AG09319 (cell line): ENCODE measurements around the gene DOCK4.

Source experiments
- DNase-seq: peaks from one replicate; pipeline ENCODE4 v3.0.0-alpha.2; 2010; ENCODE audit warnings: low read depth; ENCODE audit errors: extremely low read depth
- TF ChIP-seq, protein P1 (sequence below): IDR thresholded peaks from 2 replicates; pipeline ENCODE4 v1.5.1; 2011; ENCODE audit warnings: low read depth, mild to moderate bottlenecking, inconsistent platforms, low read length, moderate library complexity

DOCK4 gene

DNA sequence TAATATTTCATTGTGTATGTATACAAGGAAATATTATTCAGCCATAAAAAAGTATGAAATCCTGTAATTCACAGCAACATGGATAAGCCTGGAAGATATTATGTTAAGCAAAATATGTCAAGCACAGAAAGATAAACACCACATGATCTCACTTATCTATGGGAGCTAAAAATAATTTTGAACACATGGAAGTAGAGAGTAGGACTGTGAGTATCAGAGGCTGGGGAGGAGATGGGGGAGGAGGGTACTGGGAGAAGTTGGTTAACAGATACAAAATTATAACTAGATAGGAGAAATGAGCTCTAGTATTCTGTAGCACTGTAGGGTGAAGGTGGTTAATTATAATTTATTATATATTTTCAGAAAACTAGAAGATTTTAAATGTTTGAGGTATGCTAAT is 132.7 kb downstream of the DOCK4 start:
- no peak for DNase-seq
- TF ChIP-seq, protein P1, sequence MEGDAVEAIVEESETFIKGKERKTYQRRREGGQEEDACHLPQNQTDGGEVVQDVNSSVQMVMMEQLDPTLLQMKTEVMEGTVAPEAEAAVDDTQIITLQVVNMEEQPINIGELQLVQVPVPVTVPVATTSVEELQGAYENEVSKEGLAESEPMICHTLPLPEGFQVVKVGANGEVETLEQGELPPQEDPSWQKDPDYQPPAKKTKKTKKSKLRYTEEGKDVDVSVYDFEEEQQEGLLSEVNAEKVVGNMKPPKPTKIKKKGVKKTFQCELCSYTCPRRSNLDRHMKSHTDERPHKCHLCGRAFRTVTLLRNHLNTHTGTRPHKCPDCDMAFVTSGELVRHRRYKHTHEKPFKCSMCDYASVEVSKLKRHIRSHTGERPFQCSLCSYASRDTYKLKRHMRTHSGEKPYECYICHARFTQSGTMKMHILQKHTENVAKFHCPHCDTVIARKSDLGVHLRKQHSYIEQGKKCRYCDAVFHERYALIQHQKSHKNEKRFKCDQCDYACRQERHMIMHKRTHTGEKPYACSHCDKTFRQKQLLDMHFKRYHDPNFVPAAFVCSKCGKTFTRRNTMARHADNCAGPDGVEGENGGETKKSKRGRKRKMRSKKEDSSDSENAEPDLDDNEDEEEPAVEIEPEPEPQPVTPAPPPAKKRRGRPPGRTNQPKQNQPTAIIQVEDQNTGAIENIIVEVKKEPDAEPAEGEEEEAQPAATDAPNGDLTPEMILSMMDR: no peak

DNA sequence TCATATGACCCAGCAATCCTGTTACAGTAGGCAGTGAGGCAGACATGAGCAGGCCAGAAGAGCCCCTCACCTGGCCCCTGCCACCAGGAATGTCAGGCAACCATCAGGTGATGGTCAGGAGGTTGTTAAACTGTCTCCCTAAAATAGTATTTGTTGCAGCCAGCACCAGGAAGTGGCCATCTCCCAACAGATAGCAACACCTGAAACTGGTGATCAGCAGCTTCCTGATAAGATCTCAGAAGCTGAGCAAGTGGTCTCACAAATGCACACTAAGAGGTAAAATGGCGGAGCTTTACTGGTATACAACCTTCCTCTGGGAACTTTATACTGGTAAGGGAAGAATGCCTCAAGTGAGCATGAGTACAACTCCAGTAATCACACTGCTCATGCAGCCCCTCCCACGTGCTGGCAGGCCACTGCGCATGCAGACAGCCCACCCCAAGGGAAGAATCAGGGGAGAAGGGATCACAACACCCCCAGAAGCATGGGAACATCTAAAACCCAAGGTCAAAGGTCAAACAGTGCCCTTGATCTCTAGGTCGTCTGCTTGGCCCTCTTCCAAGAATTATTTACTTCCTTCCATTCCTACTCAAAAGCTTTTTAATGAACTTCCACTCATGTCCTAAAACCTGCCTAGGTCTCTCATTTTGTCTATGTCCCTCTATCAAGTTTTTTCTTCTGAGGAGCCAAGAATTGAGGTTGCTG is 133.5 kb downstream of the DOCK4 start:
- TF ChIP-seq, protein P1: no peak
- DNase-seq: no peak

DNA sequence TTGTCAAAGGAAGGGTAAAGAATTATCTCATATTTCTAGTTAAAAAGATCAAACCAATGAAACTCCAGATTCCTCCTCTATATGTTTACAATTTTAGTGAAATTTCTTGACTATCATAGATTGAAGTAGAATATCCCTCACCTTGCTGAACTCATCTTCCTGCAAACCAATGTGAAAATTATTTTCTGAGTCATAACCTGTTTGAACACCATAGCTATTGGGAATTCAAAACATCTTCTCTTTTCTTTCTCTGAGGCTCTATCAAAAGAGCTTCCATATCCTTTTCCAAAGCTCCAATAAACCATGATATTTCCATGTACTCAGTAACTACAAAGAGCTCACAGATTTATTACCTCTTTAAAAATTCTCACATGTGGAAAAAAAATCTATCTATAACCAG is 134.3 kb downstream of the DOCK4 start:
- TF ChIP-seq, protein P1: no peak
- no peak for DNase-seq

DNA sequence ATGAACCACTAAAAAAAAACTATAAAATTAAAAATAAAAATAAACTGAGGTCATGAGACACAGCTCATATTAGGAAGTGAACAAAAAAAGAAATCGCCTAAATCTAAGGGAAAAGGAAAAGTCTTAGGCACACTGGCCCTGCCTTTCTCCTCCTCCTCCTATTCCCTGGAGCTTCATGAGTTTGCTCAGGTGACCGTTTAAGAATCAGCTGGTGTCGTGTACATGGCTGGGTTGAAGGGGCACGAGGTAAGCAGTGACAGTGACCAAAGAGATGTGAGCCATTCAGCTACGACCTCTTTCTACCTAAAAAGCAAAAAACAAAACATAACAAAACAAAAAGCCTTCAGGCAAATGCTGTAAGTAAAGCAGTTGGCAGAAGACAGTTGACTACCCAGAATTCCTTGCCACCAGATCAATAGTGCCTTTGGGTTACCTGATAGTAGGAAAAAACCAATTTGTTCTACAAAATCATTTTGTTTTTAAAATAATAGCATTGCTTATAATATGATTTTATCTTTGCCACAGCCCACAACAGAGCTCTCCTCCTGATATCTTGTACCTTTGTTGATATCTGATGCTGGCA is 135.4 kb downstream of the DOCK4 start:
- TF ChIP-seq, protein P1: no peak

DNA sequence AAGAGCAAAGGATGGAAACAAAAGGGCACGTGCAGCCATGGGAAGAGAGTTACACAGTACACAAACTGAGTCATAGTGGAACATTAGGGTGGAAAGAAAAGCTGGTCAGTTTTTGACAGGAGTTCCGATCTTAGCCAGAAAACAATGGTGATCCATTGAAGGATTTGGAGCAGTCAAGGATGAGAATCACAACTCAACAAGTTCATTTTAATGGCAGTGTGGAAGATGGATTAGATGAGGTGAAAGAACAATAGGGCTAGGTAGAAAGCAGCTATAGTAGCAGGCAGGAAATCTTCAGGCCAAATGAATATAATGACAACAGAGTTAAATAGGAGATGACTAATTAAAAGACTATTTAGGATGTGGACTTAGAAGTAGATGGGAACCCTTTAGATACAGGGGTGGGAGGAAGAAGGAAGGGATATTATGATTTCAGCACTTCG is 136.3 kb downstream of the DOCK4 start:
- TF ChIP-seq, protein P1: no peak
- DNase-seq: no peak

More for the DNA sequence above, 135.4 kb downstream of the DOCK4 start:
- DNase-seq: no peak

DNA sequence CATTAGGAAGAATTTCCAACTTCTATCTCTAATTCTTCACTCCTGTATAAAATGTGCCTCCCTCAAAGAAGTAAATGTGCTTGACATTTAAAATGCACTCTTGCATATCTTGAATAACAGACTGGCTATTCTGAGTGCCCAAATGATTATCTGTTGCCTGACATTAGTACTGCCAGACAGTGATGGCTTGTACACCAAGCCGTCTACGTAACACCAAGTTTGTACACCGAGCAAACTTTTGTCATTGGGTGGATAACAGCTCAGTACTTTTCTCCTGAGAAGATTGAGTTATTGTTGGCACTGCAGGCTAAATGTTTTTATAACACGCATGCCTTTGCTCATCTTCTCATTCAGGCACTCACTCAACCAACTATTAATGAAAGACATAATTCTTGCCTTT is 137.2 kb downstream of the DOCK4 start:
- TF ChIP-seq, protein P1: no peak
- no peak for DNase-seq

DNA sequence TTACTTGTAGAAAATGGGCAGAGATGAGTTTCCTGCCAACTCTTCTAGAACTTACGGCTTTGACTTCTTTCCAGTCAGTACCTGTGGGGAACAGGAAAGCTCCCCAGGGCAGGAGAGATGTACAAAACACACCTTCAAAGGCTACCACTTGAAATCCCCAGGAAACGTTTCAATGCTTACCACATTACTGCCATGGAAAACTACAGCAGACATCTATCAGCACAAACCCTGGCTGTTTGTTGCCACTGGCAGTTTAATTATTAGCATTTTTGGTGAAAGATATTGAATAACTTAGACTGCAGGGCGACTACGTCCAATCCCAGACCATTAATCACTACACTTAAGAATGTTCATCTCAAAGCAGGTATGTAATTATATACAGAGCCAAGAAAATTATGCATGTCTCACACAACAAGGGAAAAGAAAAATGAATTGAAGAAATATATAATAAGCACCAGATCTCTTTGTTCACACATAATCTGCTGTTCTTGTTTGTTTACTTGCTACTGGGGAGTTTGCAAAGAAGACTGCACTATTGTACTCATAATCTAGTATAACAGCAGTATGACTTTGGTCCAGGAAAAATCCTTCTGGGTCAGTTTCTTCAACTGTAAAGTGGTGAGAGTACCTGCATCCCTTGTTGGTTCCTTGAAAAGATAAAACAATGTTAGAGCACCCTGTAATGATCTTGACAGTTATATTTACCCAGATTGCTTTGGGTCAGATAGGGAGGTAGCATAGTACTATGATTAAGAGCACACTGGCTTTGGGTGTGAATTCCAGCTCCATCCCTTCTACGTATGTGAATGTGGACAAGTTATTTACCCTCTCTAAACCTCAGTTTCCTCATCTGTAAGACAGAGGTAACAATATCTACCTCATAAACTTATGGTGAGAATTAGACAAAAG is 138.3 kb downstream of the DOCK4 start:
- DNase-seq: no peak
- TF ChIP-seq, protein P1: no peak
